OCI-LY3 (cell line): ENCODE measurements around the gene NIPAL4.
"Not testable (repeated sequence)": the region's sequence is repeated elsewhere in the genome, so short reads cannot be mapped to it uniquely, and the experiment has no call there.

Source experiments
- H2AFZ ChIP-seq: fragments of 200-600, 300-600 bp; shearing (Covaris generic); 2 replicates; pipeline ENCODE4 v1.6.0; 2014; ENCODE audit warnings: antibody characterized with exemption, low read depth, low read length
- H3K27ac ChIP-seq: fragments of 200-600, 300-600 bp; sonication (generic); 2 replicates; pipeline ENCODE4 v1.5.1; 2014; ENCODE audit warnings: mild to moderate bottlenecking, low read length, moderate library complexity, mixed read lengths
- H3K27me3 ChIP-seq: fragments of 200-600, 300-600 bp; sonication (generic); 2 replicates; pipeline ENCODE4 v1.6.1; 2014; ENCODE audit warnings: low read depth, low read length, mixed read lengths
- H3K36me3 ChIP-seq: fragments of 200-600, 300-600 bp; sonication (generic); replicated peaks from 2 replicates; pipeline ENCODE3; 2014; ENCODE audit warnings: low read depth, low read length, mixed read lengths
- H3K4me1 ChIP-seq: fragments of 300-600, 200-600 bp; sonication (generic); 2 replicates; pipeline ENCODE4 v1.6.1; 2014; ENCODE audit warnings: low read length, mixed read lengths
- H3K4me2 ChIP-seq: fragments of 200-600, 300-600 bp; sonication (generic); 2 replicates; pipeline ENCODE4 v1.6.1; 2014; ENCODE audit warnings: low read length, mixed read lengths
- H3K4me3 ChIP-seq: fragments of 300-600, 200-600 bp; sonication (generic); 2 replicates; pipeline ENCODE4 v1.5.1; 2014; ENCODE audit warnings: antibody characterized with exemption, mild to moderate bottlenecking, low read length, moderate library complexity
- H3K79me2 ChIP-seq: fragments of 300-600, 200-600 bp; shearing (Covaris generic); 2 replicates; pipeline ENCODE4 v1.6.1; 2014; ENCODE audit warnings: mild to moderate bottlenecking, low read length, mixed read lengths
- H3K9ac ChIP-seq: fragments of 300-600, 200-600 bp; shearing (Covaris generic); 2 replicates; pipeline ENCODE4 v1.6.0; 2014; ENCODE audit warnings: mild to moderate bottlenecking, low read length, moderate library complexity
- H3K9me3 ChIP-seq: fragments of 200-600, 300-600 bp; shearing (Covaris generic); 2 replicates; pipeline ENCODE4 v1.6.1; 2014; ENCODE audit warnings: low read length, mixed read lengths; ENCODE audit not compliant: insufficient read depth
- H4K20me1 ChIP-seq: fragments of 200-600, 300-600 bp; sonication (generic); 2 replicates; pipeline ENCODE4 v1.6.1; 2016; ENCODE audit warnings: low read length, mixed read lengths; ENCODE audit not compliant: insufficient read depth
- CTCF ChIP-seq: fragments of 200-600, 300-600 bp; sonication (generic); IDR thresholded peaks from 2 replicates; pipeline ENCODE4 v1.5.1; 2014; ENCODE audit warnings: antibody characterized with exemption, low read length, low read depth
- EZH2phosphoT487 ChIP-seq: fragments of 200-600 bp; shearing (Covaris generic); IDR thresholded peaks from 2 replicates; pipeline ENCODE4 v1.6.1; 2018; ENCODE audit warnings: antibody characterized with exemption, mixed run types, low read depth

NIPAL4 gene

GRCh38 chr5:157479166-157479565 is 19.2 kb downstream of the NIPAL4 start:
- no peak overlapping the region for H3K9ac ChIP-seq
- H3K27ac ChIP-seq = no peak overlapping the region
- no peak overlapping the region for H3K4me2 ChIP-seq
- H2AFZ ChIP-seq = no peak overlapping the region
- no peaks in the 10 kb centered on the region for H4K20me1 ChIP-seq
- no peaks in the 10 kb centered on the region for H3K4me1 ChIP-seq
- peaks cover 35% of the 10 kb centered on the region for H3K36me3 ChIP-seq
- no peak for TF ChIP-seq EZH2phosphoT487
- TF ChIP-seq CTCF = no peak
- no peaks in the 10 kb centered on the region for H3K79me2 ChIP-seq
- H3K27me3 ChIP-seq = no peaks in the 10 kb centered on the region
- H3K9me3 ChIP-seq = no peaks in the 10 kb centered on the region
- no peak overlapping the region for H3K4me3 ChIP-seq

- H3K4me2 ChIP-seq = no peak overlapping the region
- TF ChIP-seq EZH2phosphoT487 (no peak), CTCF (no peak)
- H3K4me3 ChIP-seq = no peak overlapping the region
- peaks cover 42% of the 10 kb centered on the region for H3K36me3 ChIP-seq
- H3K9me3 ChIP-seq = no peaks in the 10 kb centered on the region
- H3K9ac ChIP-seq = no peak overlapping the region
- no peak overlapping the region for H3K27ac ChIP-seq
- H3K4me1 ChIP-seq = no peaks in the 10 kb centered on the region
- no peaks in the 10 kb centered on the region for H3K27me3 ChIP-seq
- no peak overlapping the region for H2AFZ ChIP-seq
- H3K79me2 ChIP-seq = no peaks in the 10 kb centered on the region
- no peaks in the 10 kb centered on the region for H4K20me1 ChIP-seq
These were observed 19.8 kb downstream of the NIPAL4 start for GRCh38 chr5:157479612-157480510.

- Histone ChIP-seq H4K20me1 (peaks cover 9% of the 10 kb centered on the region), H3K27me3 (no peaks in the 10 kb centered on the region), H3K4me3 (no peak overlapping the region), H3K79me2 (no peaks in the 10 kb centered on the region), H3K9ac (no peak overlapping the region), H2AFZ (no peak overlapping the region), H3K4me2 (no peak overlapping the region), H3K4me1 (peaks cover 10% of the 10 kb centered on the region), H3K9me3 (no peaks in the 10 kb centered on the region), H3K27ac (no peak overlapping the region), H3K36me3 (peaks cover 51% of the 10 kb centered on the region)
- no peak for TF ChIP-seq EZH2phosphoT487
- no peak for TF ChIP-seq CTCF
These were observed 21.3 kb downstream of the NIPAL4 start for GRCh38 chr5:157481265-157481664.

- Histone ChIP-seq H3K9me3 (no peaks in the 10 kb centered on the region), H3K9ac (no peak overlapping the region), H3K4me3 (no peak overlapping the region), H3K79me2 (no peaks in the 10 kb centered on the region), H3K4me2 (no peak overlapping the region), H2AFZ (no peak overlapping the region), H3K36me3 (peaks cover 52% of the 10 kb centered on the region), H3K4me1 (peaks cover 14% of the 10 kb centered on the region), H4K20me1 (peaks cover 9% of the 10 kb centered on the region), H3K27ac (no peak overlapping the region), H3K27me3 (no peaks in the 10 kb centered on the region)
- TF ChIP-seq EZH2phosphoT487 = no peak
- no peak for TF ChIP-seq CTCF
These were observed 21.7 kb downstream of the NIPAL4 start for GRCh38 chr5:157481666-157482065.

- H3K4me1 ChIP-seq = peaks cover 24% of the 10 kb centered on the region
- not testable (repeated sequence) for H3K27me3 ChIP-seq, H3K79me2 ChIP-seq, H4K20me1 ChIP-seq, H3K27ac ChIP-seq, H3K9ac ChIP-seq, H3K4me3 ChIP-seq, H2AFZ ChIP-seq, H3K4me2 ChIP-seq, H3K9me3 ChIP-seq
- peaks cover 42% of the 10 kb centered on the region for H3K36me3 ChIP-seq
These were observed 22.7 kb downstream of the NIPAL4 start for GRCh38 chr5:157482702-157483101.
